ENCODE results near the gene GRM1.

The GRM1 gene

DNA sequence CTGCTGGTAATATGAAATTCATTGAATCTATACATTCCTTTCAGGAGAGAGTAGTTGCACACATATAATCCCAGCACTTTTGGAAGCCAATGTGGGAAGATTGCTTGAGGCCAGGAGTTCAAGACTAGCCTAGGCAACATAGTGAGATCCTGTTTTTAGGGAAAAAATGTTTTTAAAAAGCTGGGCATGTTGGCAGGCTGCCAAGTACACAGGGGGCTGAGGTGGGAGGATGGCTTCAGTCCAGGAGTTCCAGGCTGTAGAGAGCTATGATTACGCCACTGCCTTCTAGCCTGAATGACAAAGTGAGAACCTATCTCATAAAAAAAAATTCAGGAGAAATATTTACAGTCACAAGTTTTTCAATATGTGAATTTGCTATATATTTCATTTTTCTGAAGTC lies 71.9 kb downstream of the GRM1 start:
- ATAC-seq, result no peak
- TF ChIP-seq ESRRG (CRISPR knock-in tag; IDR thresholded peaks at IDR 0.05) (no peak), RARB (CRISPR knock-in tag; IDR thresholded peaks at IDR 0.05) (no peak), CSDC2 (CRISPR knock-in tag; IDR thresholded peaks at IDR 0.05) (no peak), OSR1 (CRISPR knock-in tag; IDR thresholded peaks at IDR 0.05) (no peak)
- TF ChIP-seq, protein P1, sequence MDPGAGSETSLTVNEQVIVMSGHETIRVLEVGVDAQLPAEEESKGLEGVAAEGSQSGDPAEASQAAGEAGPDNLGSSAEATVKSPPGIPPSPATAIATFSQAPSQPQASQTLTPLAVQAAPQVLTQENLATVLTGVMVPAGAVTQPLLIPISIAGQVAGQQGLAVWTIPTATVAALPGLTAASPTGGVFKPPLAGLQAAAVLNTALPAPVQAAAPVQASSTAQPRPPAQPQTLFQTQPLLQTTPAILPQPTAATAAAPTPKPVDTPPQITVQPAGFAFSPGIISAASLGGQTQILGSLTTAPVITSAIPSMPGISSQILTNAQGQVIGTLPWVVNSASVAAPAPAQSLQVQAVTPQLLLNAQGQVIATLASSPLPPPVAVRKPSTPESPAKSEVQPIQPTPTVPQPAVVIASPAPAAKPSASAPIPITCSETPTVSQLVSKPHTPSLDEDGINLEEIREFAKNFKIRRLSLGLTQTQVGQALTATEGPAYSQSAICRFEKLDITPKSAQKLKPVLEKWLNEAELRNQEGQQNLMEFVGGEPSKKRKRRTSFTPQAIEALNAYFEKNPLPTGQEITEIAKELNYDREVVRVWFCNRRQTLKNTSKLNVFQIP (CRISPR knock-in tag; IDR thresholded peaks at IDR 0.05; ENCODE audit: borderline replicate concordance, low read depth), result no peak

DNA sequence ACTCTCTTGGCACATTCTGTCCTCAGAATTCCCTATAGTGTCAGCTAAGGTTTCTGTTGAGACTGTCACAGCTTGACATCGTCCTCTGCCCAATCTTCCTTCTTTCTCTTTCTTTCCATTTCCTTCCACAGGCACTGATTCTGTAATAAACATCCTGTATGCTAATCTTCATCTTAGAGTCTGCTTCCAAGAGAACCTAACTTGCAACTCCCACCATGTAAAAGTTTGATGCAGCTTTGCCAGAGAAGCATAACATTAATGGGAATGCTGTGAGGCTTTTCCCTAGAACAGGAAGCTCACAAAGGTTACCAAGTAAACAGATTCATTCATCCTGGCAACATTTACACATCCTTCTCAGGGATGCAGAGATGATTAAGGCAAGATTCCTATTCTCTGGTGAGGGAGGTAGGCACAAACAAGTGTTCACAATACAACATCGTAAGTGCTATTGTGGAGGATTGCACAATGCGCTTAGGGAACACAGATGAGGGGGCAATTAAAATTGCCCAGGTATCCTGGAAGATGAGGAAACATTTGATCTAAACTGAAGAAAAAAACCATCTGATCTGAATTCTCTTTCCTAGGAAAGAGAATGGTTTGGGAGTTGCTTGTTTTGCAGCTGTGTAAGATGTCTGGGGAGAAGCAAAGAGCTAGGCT lies 74.7 kb downstream of the GRM1 start:
- TF ChIP-seq PPARA (CRISPR knock-in tag; IDR thresholded peaks at IDR 0.05; ENCODE audit: borderline replicate concordance) (no peak), ESRRG (CRISPR knock-in tag; IDR thresholded peaks at IDR 0.05) (no peak), ZNF70 (CRISPR knock-in tag; IDR thresholded peaks at IDR 0.05) (no peak), ARNTL (CRISPR knock-in tag; IDR thresholded peaks at IDR 0.05; ENCODE audit: borderline replicate concordance, low read depth) (no peak), OSR1 (CRISPR knock-in tag; IDR thresholded peaks at IDR 0.05) (no peak), GLIS3 (CRISPR knock-in tag; IDR thresholded peaks at IDR 0.05) (no peak), RARB (CRISPR knock-in tag; IDR thresholded peaks at IDR 0.05) (no peak)
- TF ChIP-seq, protein P2, sequence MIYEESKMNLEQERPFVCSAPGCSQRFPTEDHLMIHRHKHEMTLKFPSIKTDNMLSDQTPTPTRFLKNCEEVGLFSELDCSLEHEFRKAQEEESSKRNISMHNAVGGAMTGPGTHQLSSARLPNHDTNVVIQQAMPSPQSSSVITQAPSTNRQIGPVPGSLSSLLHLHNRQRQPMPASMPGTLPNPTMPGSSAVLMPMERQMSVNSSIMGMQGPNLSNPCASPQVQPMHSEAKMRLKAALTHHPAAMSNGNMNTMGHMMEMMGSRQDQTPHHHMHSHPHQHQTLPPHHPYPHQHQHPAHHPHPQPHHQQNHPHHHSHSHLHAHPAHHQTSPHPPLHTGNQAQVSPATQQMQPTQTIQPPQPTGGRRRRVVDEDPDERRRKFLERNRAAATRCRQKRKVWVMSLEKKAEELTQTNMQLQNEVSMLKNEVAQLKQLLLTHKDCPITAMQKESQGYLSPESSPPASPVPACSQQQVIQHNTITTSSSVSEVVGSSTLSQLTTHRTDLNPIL (CRISPR knock-in tag; IDR thresholded peaks at IDR 0.05; ENCODE audit: low read depth), result no peak
- TF ChIP-seq, protein P3, sequence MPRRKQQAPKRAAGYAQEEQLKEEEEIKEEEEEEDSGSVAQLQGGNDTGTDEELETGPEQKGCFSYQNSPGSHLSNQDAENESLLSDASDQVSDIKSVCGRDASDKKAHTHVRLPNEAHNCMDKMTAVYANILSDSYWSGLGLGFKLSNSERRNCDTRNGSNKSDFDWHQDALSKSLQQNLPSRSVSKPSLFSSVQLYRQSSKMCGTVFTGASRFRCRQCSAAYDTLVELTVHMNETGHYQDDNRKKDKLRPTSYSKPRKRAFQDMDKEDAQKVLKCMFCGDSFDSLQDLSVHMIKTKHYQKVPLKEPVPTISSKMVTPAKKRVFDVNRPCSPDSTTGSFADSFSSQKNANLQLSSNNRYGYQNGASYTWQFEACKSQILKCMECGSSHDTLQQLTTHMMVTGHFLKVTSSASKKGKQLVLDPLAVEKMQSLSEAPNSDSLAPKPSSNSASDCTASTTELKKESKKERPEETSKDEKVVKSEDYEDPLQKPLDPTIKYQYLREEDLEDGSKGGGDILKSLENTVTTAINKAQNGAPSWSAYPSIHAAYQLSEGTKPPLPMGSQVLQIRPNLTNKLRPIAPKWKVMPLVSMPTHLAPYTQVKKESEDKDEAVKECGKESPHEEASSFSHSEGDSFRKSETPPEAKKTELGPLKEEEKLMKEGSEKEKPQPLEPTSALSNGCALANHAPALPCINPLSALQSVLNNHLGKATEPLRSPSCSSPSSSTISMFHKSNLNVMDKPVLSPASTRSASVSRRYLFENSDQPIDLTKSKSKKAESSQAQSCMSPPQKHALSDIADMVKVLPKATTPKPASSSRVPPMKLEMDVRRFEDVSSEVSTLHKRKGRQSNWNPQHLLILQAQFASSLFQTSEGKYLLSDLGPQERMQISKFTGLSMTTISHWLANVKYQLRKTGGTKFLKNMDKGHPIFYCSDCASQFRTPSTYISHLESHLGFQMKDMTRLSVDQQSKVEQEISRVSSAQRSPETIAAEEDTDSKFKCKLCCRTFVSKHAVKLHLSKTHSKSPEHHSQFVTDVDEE (CRISPR knock-in tag; IDR thresholded peaks at IDR 0.05), result no peak
- TF ChIP-seq, protein P4, sequence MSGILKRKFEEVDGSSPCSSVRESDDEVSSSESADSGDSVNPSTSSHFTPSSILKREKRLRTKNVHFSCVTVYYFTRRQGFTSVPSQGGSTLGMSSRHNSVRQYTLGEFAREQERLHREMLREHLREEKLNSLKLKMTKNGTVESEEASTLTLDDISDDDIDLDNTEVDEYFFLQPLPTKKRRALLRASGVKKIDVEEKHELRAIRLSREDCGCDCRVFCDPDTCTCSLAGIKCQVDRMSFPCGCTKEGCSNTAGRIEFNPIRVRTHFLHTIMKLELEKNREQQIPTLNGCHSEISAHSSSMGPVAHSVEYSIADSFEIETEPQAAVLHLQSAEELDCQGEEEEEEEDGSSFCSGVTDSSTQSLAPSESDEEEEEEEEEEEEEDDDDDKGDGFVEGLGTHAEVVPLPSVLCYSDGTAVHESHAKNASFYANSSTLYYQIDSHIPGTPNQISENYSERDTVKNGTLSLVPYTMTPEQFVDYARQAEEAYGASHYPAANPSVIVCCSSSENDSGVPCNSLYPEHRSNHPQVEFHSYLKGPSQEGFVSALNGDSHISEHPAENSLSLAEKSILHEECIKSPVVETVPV (CRISPR knock-in tag; IDR thresholded peaks at IDR 0.05), result no peak
- ATAC-seq, result no peak

DNA sequence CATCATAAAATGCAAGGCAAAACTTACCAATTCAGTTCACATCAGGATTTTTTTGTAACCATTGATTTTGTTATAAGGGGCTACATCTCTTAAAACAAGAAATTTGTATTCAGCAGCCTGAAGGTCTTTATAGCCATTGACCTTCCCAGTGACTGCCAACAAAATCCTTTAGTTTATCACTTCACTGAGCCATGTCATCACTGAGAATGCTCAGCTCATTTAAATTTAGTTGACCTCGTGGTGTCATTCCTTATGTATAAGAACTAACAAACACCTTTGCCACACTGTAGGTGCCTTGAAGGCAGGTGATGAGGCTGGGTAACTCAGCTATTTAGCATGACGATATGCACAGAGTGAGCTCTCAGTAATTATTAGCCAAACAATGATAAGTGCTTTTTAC lies 77.7 kb downstream of the GRM1 start:
- TF ChIP-seq ARNTL (CRISPR knock-in tag; IDR thresholded peaks at IDR 0.05; ENCODE audit: borderline replicate concordance, low read depth), result no peak
- TF ChIP-seq, protein P5, sequence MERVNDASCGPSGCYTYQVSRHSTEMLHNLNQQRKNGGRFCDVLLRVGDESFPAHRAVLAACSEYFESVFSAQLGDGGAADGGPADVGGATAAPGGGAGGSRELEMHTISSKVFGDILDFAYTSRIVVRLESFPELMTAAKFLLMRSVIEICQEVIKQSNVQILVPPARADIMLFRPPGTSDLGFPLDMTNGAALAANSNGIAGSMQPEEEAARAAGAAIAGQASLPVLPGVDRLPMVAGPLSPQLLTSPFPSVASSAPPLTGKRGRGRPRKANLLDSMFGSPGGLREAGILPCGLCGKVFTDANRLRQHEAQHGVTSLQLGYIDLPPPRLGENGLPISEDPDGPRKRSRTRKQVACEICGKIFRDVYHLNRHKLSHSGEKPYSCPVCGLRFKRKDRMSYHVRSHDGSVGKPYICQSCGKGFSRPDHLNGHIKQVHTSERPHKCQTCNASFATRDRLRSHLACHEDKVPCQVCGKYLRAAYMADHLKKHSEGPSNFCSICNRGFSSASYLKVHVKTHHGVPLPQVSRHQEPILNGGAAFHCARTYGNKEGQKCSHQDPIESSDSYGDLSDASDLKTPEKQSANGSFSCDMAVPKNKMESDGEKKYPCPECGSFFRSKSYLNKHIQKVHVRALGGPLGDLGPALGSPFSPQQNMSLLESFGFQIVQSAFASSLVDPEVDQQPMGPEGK (CRISPR knock-in tag; IDR thresholded peaks at IDR 0.05; ENCODE audit: borderline replicate concordance), result no peak
- TF ChIP-seq, protein P2 (CRISPR knock-in tag; IDR thresholded peaks at IDR 0.05; ENCODE audit: low read depth), result no peak
- TF ChIP-seq ZFP3 (CRISPR knock-in tag; IDR thresholded peaks at IDR 0.05), result no peak
- no peak for TF ChIP-seq CSDC2 (CRISPR knock-in tag; IDR thresholded peaks at IDR 0.05)
- TF ChIP-seq ESRRG (CRISPR knock-in tag; IDR thresholded peaks at IDR 0.05), result no peak
- TF ChIP-seq ISL1 (CRISPR knock-in tag; IDR thresholded peaks at IDR 0.05), result no peak
- TF ChIP-seq PPARA (CRISPR knock-in tag; IDR thresholded peaks at IDR 0.05; ENCODE audit: borderline replicate concordance), result no peak
- TF ChIP-seq, protein P3 (CRISPR knock-in tag; IDR thresholded peaks at IDR 0.05), result no peak
- TF ChIP-seq ZFP30 (CRISPR knock-in tag; IDR thresholded peaks at IDR 0.05), result no peak
- no peak for TF ChIP-seq ZNF565 (CRISPR knock-in tag; conservative IDR thresholded peaks at IDR 0.05; ENCODE audit: low read depth)

More for the DNA sequence above, 77.7 kb downstream of the GRM1 start:
- no peak for ATAC-seq

All from SK-N-SH treated with all-trans-retinoic acid at 6 μM for 48 hours (cell line).